HepG2 (cell line): ENCODE results near the gene RAPGEF2. TPM values are rescaled to one million over a fixed set of nuclear protein-coding genes. Genes with fewer than 3 reads are reported as not detected.

Source experiments
- ATAC-seq: fragments of 200-7000 bp; cut with Tn5 transposase; 3 replicates; pipeline ENCODE4 v1.9.1; 2020; ENCODE audit warnings: mild to moderate bottlenecking, moderate library complexity
- Bru-seq: library from RNA; stranded (reverse); fragments of 400-500 nt; gene quantifications from one replicate; lab custom pipeline; 2021; lab: Mats Ljungman, UMichigan
- BruChase-seq, 2 experiments: library from RNA; stranded (reverse); fragments of 400-500 nt; gene quantifications; one replicate each; lab custom pipeline; 2021; lab: Mats Ljungman, UMichigan
- BruUV-seq: library from RNA; stranded (reverse); fragments of 400-500 nt; replicated peaks from 2 replicates; lab custom pipeline; 2021; lab: Mats Ljungman, UMichigan
- CTCF ChIA-PET: fragments of 300-600 bp; formaldehyde crosslinking; extraction: SDS; loops from one replicate; lab custom pipeline; 2021; ENCODE audit warnings: low total read pairs, inconsistent platforms, low intra/inter-chr PET ratio; lab: Yijun Ruan, JAX
- POLR2A ChIA-PET: fragments of 350-600 bp; sonication (Branson Sonifier 250); formaldehyde crosslinking; loops from one replicate; lab custom pipeline; 2020; ENCODE audit warnings: antibody characterized with exemption, inconsistent platforms; lab: Yijun Ruan, JAX
- DNase-seq: peaks from one replicate; pipeline ENCODE4 v3.0.0-alpha.2; 2015; ENCODE audit warnings: low spot score
- FAIRE-seq: peaks from 3 replicates; lab custom pipeline; 2011; peaks lifted over from hg19 to GRCh38; lab: Jason Lieb, UNC
- H2AFZ ChIP-seq: one replicate; pipeline ENCODE4 v1.6.1; 2011; ENCODE audit warnings: low read length, inconsistent platforms
- H3K27ac ChIP-seq: fragments of 300-600 bp; 3 replicates; pipeline ENCODE4 v1.8.0; 2011; ENCODE audit warnings: mixed run types, mild to moderate bottlenecking, mixed read lengths, low read length, inconsistent platforms; ENCODE audit not compliant: insufficient read depth; ENCODE audit errors: extremely low read length
- H3K27me3 ChIP-seq, 2 experiments: fragments of 200-600 bp in 1 of 2; 2 replicates in 1 of 2; 3 replicates in 1 of 2; pipeline versions ENCODE4 v1.6.0 to v1.8.0; 2011; ENCODE audit warnings: low read length in 2 of 2, mild to moderate bottlenecking in 2 of 2, moderate library complexity in 2 of 2, inconsistent platforms in 1 of 2; ENCODE audit not compliant: insufficient read depth in 2 of 2, control insufficient read depth in 1 of 2
- H3K36me3 ChIP-seq, 2 experiments: fragments of 200-600 bp in 1 of 2; replicated peaks in 1 of 2; 2 replicates in 1 of 2; 3 replicates in 1 of 2; pipeline versions ENCODE4 v1.5.1 to v1.8.0; 2011; ENCODE audit warnings: low read length in 2 of 2, inconsistent platforms in 1 of 2; ENCODE audit not compliant: insufficient read depth in 2 of 2, control insufficient read depth in 1 of 2
- H3K4me1 ChIP-seq: 2 replicates; pipeline ENCODE4 v1.5.1; 2012; ENCODE audit warnings: low read length, inconsistent platforms; ENCODE audit not compliant: insufficient read depth
- H3K4me2 ChIP-seq: 2 replicates; pipeline ENCODE4 v1.6.0; 2011; ENCODE audit warnings: low read depth, low read length, inconsistent platforms
- H3K4me3 ChIP-seq, 3 experiments: fragments of 200-600 bp in 1 of 3; sonication (generic), shearing (Covaris generic) in 1 of 3; replicated peaks in 1 of 3; 2 replicates each; pipeline ENCODE4 v1.5.1; 2011 to 2016; ENCODE audit warnings: low read length in 3 of 3, inconsistent platforms in 2 of 3, low read depth in 2 of 3, mild to moderate bottlenecking in 2 of 3, control low read depth in 1 of 3, mixed read lengths in 1 of 3; ENCODE audit not compliant: insufficient read depth in 1 of 3
- H3K79me2 ChIP-seq: one replicate; pipeline ENCODE4 v1.6.1; 2011; ENCODE audit warnings: low read length, inconsistent platforms; ENCODE audit not compliant: insufficient read depth
- H3K9ac ChIP-seq: 2 replicates; pipeline ENCODE4 v1.6.0; 2011; ENCODE audit warnings: mild to moderate bottlenecking, low read depth, low read length, inconsistent platforms; ENCODE audit not compliant: insufficient read depth
- H3K9me3 ChIP-seq: 2 replicates; pipeline ENCODE4 v1.5.1; 2012; ENCODE audit warnings: mild to moderate bottlenecking, low read length
- H4K20me1 ChIP-seq: 2 replicates; pipeline ENCODE4 v1.6.0; 2011; ENCODE audit warnings: inconsistent platforms, mild to moderate bottlenecking, low read length, moderate library complexity; ENCODE audit not compliant: insufficient read depth
- AGO2 ChIP-seq: fragments of 200-400 bp; formaldehyde crosslinking; optimal IDR thresholded peaks from 2 replicates; pipeline ENCODE3; 2017; ENCODE audit warnings: mild to moderate bottlenecking, low read depth, low read length, moderate library complexity
- ATF2 ChIP-seq: sonication (generic); formaldehyde crosslinking; IDR thresholded peaks from 2 replicates; pipeline ENCODE4 v1.4.0; 2020; ENCODE audit warnings: missing genetic modification reagents
- FOXO1 ChIP-seq: sonication (generic); formaldehyde crosslinking; IDR thresholded peaks from 2 replicates; pipeline ENCODE4 v1.4.0; 2020; ENCODE audit warnings: missing genetic modification reagents
- HMGXB3 ChIP-seq: sonication (generic); formaldehyde crosslinking; IDR thresholded peaks from 2 replicates; pipeline ENCODE4 v1.4.0; 2020; ENCODE audit warnings: missing genetic modification reagents, borderline replicate concordance
- TCF7 ChIP-seq: sonication (generic); IDR thresholded peaks from 2 replicates; pipeline ENCODE4 v1.6.1; 2016; ENCODE audit warnings: antibody characterized with exemption, low read depth
- USF2 ChIP-seq, 2 experiments: sonication (generic) in 1 of 2; formaldehyde crosslinking in 1 of 2; IDR thresholded peaks; 2 replicates each; pipeline versions ENCODE4 v1.5.1 to v1.6.1; 2011 to 2020; ENCODE audit warnings: borderline replicate concordance in 1 of 2, low read depth in 1 of 2, low read length in 1 of 2, mild to moderate bottlenecking in 1 of 2, missing genetic modification reagents in 1 of 2, moderate library complexity in 1 of 2
- ZNF543 ChIP-seq: sonication (generic); formaldehyde crosslinking; IDR thresholded peaks from 2 replicates; pipeline ENCODE4 v1.4.0; 2020; ENCODE audit warnings: mild to moderate bottlenecking, missing genetic modification reagents
- ZNF788 ChIP-seq: sonication (generic); formaldehyde crosslinking; IDR thresholded peaks from 2 replicates; pipeline ENCODE4 v1.5.0; 2020; ENCODE audit warnings: mild to moderate bottlenecking, missing genetic modification reagents, borderline replicate concordance
- WGBS: methylation state at CpG from one replicate; pipeline ENCODE4 v1.1.6; 2017; ENCODE audit warnings: low lambda C conversion rate; 5-methylcytosine and 5-hydroxymethylcytosine counted together
- in situ Hi-C: cut with HindIII; loops from 2 replicates; pipeline ENCODE4 v1.10.0; 2017; ENCODE audit warnings: low pct_unique_long_range_greater_than_20kb; ENCODE audit not compliant: extremely low pct_ligation_motif_present
- intact Hi-C: fragments of 100-400 bp; cut with micrococcal nuclease; formaldehyde crosslinking; loops from one replicate; pipeline ENCODE4 v1.10.0; 2022; ENCODE audit not compliant: unreplicated experiment
- long read RNA-seq, 2 experiments: library from RNA in 1 of 2; library from polyadenylated mRNA in 1 of 2; stranded (forward) in 1 of 2; unstranded in 1 of 2; transcript quantifications; one replicate each; pipeline ENCODE4 v2.0.0, GENCODE V29; 2019 to 2022
- polyA minus RNA-seq, 3 experiments: library from RNA; depleted of rRNA, polyadenylated mRNA; stranded (reverse); fragments of >200 nt; gene quantifications; 2 replicates each; pipeline ENCODE4 v1.2.3, GENCODE V29; 2011; ENCODE audit warnings: low replicate concordance in 1 of 3
- polyA plus RNA-seq, 8 experiments: library from polyadenylated mRNA; depleted of rRNA in 3 of 8; stranded (reverse) in 7 of 8; unstranded in 1 of 8; fragments of >200 nt; fragmentation: Illumina TruSeq in 4 of 8; extraction: Trizol in 4 of 8; gene quantifications; 2 replicates each; pipeline versions ENCODE4 v1.2.1 to v1.2.3, GENCODE V29; 2011 to 2016; ENCODE audit warnings: low read depth in 4 of 8, missing spikeins in 1 of 8, mixed read lengths in 1 of 8; ENCODE audit not compliant: insufficient read depth in 1 of 8
- total RNA-seq, 5 experiments: library from RNA; depleted of rRNA; stranded (reverse); fragments of >200 nt; fragmentation: Illumina TruSeq; extraction: Trizol; gene quantifications; 2 replicates each; pipeline ENCODE4 v1.2.3, GENCODE V29; 2016; ENCODE audit warnings: low read depth in 1 of 5

RAPGEF2 gene
- total RNA-seq (2016; rRNA removed; fragmentation: Illumina TruSeq; extraction: Trizol), result 23.0 and 24.3 TPM in 2 replicates
- 4.9 and 6.3 TPM in 2 replicates for total RNA-seq (2016; cell fraction: cytosol; rRNA removed; fragmentation: Illumina TruSeq; extraction: Trizol; ENCODE audit: low read depth)
- 22.0 and 23.7 TPM in 2 replicates for total RNA-seq (2016; cell fraction: insoluble cytoplasmic fraction; rRNA removed; fragmentation: Illumina TruSeq; extraction: Trizol)
- 5.0 and 6.3 TPM in 2 replicates for total RNA-seq (2016; cell fraction: membrane; rRNA removed; fragmentation: Illumina TruSeq; extraction: Trizol)
- total RNA-seq (2016; cell fraction: nucleus; rRNA removed; fragmentation: Illumina TruSeq; extraction: Trizol), result 35.9 and 37.8 TPM in 2 replicates
- 17.2 and 19.2 TPM in 2 replicates for polyA plus RNA-seq (2011; rRNA removed)
- 13.6 and 17.3 TPM in 2 replicates for polyA plus RNA-seq (2011; cell fraction: cytosol; rRNA removed)
- 22.9 and 26.6 TPM in 2 replicates for polyA plus RNA-seq (2011; cell fraction: nucleus; rRNA removed)
- polyA plus RNA-seq (2012), result 12.4 and 13.7 TPM in 2 replicates
- 0.24 and 0.32 TPM in 2 replicates for polyA plus RNA-seq (2016; cell fraction: cytosol; fragmentation: Illumina TruSeq; extraction: Trizol; ENCODE audit: low read depth)
- 12.6 and 13.0 TPM in 2 replicates for polyA plus RNA-seq (2016; cell fraction: insoluble cytoplasmic fraction; fragmentation: Illumina TruSeq; extraction: Trizol; ENCODE audit: low read depth)
- 0.80 and 1.2 TPM in 2 replicates for polyA plus RNA-seq (2016; cell fraction: membrane; fragmentation: Illumina TruSeq; extraction: Trizol; ENCODE audit: low read depth)
- polyA plus RNA-seq (2016; cell fraction: nucleus; fragmentation: Illumina TruSeq; extraction: Trizol; ENCODE audit: insufficient read depth, low read depth), result 21.9 and 25.9 TPM in 2 replicates
- 24.7 and 32.1 TPM in 2 replicates for polyA minus RNA-seq (2011; rRNA and poly(A)+ RNA removed; ENCODE audit: low replicate concordance)
- polyA minus RNA-seq (2011; cell fraction: cytosol; rRNA and poly(A)+ RNA removed), result 18.1 and 20.7 TPM in 2 replicates
- 83.3 and 91.0 TPM in 2 replicates for polyA minus RNA-seq (2011; cell fraction: nucleus; rRNA and poly(A)+ RNA removed)
- Bru-seq, nascent RNA, result percentile 77 among the genes with signal in this experiment
- BruChase-seq, experiment 1, labeled RNA remaining after a 6-hour chase, result percentile 64 among the genes with signal in this experiment
- percentile 64 among the genes with signal in this experiment for BruChase-seq, experiment 2, labeled RNA remaining after a 2-hour chase
- long read RNA-seq, experiment 1, partial matches to known transcripts, result 3 of 4 reads
- long read RNA-seq, experiment 1, other reads (novel, unspliced or antisense), result 1 of 4 reads
- long read RNA-seq, experiment 2, partial matches to known transcripts, result 18 of 22 reads
- long read RNA-seq, experiment 2, other reads (novel, unspliced or antisense), result 4 of 22 reads

- peak; percentile 84 for DNase-seq
- POLR2A ChIA-PET, result no interaction called here
- no peak for FAIRE-seq
- peaks cover 43% of the 10 kb centered on the region for H3K4me1 ChIP-seq
- H3K27me3 ChIP-seq, result no peaks in the 10 kb centered on the region; a peak in 1 of 5 replicates
- peaks cover 39% of the 10 kb centered on the region for H3K79me2 ChIP-seq
- peak within 1 kb of the TSS; percentile 93 to 99 (median 96) for H3K4me3 ChIP-seq
- WGBS, result no CpG with 5 or more reads among the region's 100 CpGs
- H4K20me1 ChIP-seq, result peaks cover 10% of the 10 kb centered on the region; the same call in 1 of the 2 replicates
- H3K4me2 ChIP-seq, result peak within 1 kb of the TSS; percentile 85
- no peaks in the 10 kb centered on the region for H3K9me3 ChIP-seq
- no peak within 1 kb of the TSS for H2AFZ ChIP-seq
- in situ Hi-C loops (loop anchor here (10.0 kb wide), 1 partner anchor 72 kb away; no protein-coding TSS in a partner anchor), intact Hi-C loops (loop anchor here (1.0 to 10.0 kb wide), 4 partner anchors 56 to 378 kb away; partner anchors contain the start of gene PPID)
- no peaks in the 10 kb centered on the region for H3K36me3 ChIP-seq
- peak; percentile 84 for ATAC-seq
- H3K9ac ChIP-seq, result peak within 1 kb of the TSS; percentile 90
- CTCF ChIA-PET, result no interaction called here
- no TSS peak for BruUV-seq
- peak within 1 kb of the TSS; percentile 85 for H3K27ac ChIP-seq
- TF ChIP-seq FOXO1 (CRISPR knock-in tag) (no peak; the same call in 1 of the 2 replicates), TCF7 (no peak), ZNF788 (CRISPR knock-in tag) (no peak; the same call in 1 of the 2 replicates), USF2 (IDR thresholded peaks at IDR 0.05; ENCODE audit: low read depth, low read length) (no peak), USF2 (CRISPR knock-in tag; IDR thresholded peaks at IDR 0.05; ENCODE audit: borderline replicate concordance) (no peak), ATF2 (CRISPR knock-in tag) (no peak), HMGXB3 (CRISPR knock-in tag) (no peak), AGO2 (peak; percentile 11), ZNF543 (no peak)
These were observed at the start of gene RAPGEF2 for GRCh38 chr4:159102622-159103383. TSS of gene RAPGEF2 (plus strand) at chr4:159103079. CDS start at chr4:159104163, 1,084 bp downstream.
